ENCODE results near the gene STAT5A.

Gene STAT5A

DNA sequence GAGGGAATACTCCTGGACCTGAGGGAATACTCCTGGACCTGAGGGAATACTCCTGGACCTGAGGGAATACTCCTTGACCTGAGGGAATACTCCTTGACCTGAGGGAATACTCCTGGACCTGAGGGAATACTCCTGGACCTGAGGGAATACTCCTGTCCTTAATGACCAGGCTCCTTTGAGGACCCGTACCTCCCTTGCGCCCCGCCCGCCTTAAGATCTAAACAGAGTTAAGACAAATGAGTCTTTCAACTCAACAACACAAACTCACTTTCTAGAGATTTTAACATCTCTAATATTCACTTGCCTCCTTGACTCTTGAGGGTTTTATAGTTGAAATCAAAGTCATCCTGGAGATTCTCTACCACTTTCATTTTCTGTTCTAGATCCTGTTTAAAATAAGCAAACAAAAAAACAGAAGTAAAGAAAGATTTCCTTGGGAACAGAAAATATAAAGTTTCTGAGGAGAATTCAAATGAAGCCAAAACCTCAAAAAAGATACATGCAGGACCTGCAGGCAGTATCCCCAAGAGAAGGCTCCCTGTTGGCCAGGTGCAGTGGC is 50.2 kb downstream of the STAT5A start:
- TF ChIP-seq, protein P1, sequence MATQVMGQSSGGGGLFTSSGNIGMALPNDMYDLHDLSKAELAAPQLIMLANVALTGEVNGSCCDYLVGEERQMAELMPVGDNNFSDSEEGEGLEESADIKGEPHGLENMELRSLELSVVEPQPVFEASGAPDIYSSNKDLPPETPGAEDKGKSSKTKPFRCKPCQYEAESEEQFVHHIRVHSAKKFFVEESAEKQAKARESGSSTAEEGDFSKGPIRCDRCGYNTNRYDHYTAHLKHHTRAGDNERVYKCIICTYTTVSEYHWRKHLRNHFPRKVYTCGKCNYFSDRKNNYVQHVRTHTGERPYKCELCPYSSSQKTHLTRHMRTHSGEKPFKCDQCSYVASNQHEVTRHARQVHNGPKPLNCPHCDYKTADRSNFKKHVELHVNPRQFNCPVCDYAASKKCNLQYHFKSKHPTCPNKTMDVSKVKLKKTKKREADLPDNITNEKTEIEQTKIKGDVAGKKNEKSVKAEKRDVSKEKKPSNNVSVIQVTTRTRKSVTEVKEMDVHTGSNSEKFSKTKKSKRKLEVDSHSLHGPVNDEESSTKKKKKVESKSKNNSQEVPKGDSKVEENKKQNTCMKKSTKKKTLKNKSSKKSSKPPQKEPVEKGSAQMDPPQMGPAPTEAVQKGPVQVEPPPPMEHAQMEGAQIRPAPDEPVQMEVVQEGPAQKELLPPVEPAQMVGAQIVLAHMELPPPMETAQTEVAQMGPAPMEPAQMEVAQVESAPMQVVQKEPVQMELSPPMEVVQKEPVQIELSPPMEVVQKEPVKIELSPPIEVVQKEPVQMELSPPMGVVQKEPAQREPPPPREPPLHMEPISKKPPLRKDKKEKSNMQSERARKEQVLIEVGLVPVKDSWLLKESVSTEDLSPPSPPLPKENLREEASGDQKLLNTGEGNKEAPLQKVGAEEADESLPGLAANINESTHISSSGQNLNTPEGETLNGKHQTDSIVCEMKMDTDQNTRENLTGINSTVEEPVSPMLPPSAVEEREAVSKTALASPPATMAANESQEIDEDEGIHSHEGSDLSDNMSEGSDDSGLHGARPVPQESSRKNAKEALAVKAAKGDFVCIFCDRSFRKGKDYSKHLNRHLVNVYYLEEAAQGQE (IDR thresholded peaks at IDR 0.05; ENCODE audit: insufficient read depth in 1 of 2, low read depth in 2 of 2, low read length in 2 of 2) = no peak
- no peak for TF ChIP-seq POLR2AphosphoS5 (IDR thresholded peaks at IDR 0.05; ENCODE audit: low read depth, low read length)
- no peak for TF ChIP-seq TAF1 (IDR thresholded peaks at IDR 0.05; ENCODE audit: borderline replicate concordance, insufficient read depth, low read length)
- no peak for TF ChIP-seq SIN3A (IDR thresholded peaks at IDR 0.05; ENCODE audit: borderline replicate concordance, insufficient read depth, low read length)
- TF ChIP-seq FOXP2 (optimal IDR thresholded peaks at IDR 0.05; ENCODE audit: borderline replicate concordance, extremely low read depth, extremely low read length, insufficient read depth) = no peak

DNA sequence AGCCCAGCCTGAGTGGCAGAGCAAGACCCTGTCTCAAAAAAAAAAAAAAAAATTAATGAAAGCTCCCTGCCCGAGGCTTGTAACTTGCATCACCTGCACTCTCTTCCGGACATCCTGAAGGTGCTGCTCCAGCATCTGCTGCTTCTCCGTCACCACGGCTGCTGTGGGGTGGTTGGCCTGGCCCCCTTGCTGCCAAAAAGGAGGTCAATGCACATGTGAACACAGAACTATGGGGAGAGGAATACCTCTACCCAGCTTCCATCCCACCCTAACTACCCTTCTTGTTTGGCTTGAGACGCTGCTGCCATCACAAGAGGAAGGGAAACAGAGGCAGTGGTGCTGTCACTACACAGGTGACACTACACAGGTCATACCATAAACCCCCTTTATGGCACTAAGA is 50.9 kb downstream of the STAT5A start:
- TF ChIP-seq TAF1 (IDR thresholded peaks at IDR 0.05; ENCODE audit: borderline replicate concordance, insufficient read depth, low read length) = no peak
- no peak for TF ChIP-seq FOXP2 (optimal IDR thresholded peaks at IDR 0.05; ENCODE audit: borderline replicate concordance, extremely low read depth, extremely low read length, insufficient read depth)
- TF ChIP-seq, protein P1 (IDR thresholded peaks at IDR 0.05; ENCODE audit: insufficient read depth in 1 of 2, low read depth in 2 of 2, low read length in 2 of 2) = no peak
- no peak for TF ChIP-seq POLR2AphosphoS5 (IDR thresholded peaks at IDR 0.05; ENCODE audit: low read depth, low read length)
- no peak for TF ChIP-seq SIN3A (IDR thresholded peaks at IDR 0.05; ENCODE audit: borderline replicate concordance, insufficient read depth, low read length)

DNA sequence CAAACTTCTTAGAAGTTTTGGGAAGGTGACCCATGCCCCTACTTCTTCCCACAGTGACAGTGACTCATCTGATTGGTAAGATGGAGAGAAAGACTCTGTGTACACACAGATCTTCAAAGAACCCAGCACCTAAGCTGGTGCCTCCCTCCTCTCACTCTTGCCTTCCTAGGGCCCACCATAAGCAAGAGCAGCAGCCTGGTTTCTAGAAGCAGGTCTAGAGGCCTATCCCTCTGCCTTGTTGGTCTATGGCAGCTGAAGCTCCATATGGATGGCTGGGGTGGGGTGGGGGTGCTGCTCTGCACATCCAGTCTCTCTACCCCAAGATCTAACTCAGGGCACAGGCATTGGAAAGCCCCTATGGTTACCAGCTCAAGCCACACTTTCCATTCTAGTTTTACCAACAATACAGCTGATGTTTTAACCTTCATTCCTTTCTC is 52.4 kb downstream of the STAT5A start:
- no peak for TF ChIP-seq TAF1 (IDR thresholded peaks at IDR 0.05; ENCODE audit: borderline replicate concordance, insufficient read depth, low read length)
- TF ChIP-seq POLR2AphosphoS5 (IDR thresholded peaks at IDR 0.05; ENCODE audit: low read depth, low read length) = no peak
- TF ChIP-seq, protein P1 (IDR thresholded peaks at IDR 0.05; ENCODE audit: insufficient read depth in 1 of 2, low read depth in 2 of 2, low read length in 2 of 2) = no peak
- no peak for TF ChIP-seq SIN3A (IDR thresholded peaks at IDR 0.05; ENCODE audit: borderline replicate concordance, insufficient read depth, low read length)
- TF ChIP-seq FOXP2 (optimal IDR thresholded peaks at IDR 0.05; ENCODE audit: borderline replicate concordance, extremely low read depth, extremely low read length, insufficient read depth) = no peak

DNA sequence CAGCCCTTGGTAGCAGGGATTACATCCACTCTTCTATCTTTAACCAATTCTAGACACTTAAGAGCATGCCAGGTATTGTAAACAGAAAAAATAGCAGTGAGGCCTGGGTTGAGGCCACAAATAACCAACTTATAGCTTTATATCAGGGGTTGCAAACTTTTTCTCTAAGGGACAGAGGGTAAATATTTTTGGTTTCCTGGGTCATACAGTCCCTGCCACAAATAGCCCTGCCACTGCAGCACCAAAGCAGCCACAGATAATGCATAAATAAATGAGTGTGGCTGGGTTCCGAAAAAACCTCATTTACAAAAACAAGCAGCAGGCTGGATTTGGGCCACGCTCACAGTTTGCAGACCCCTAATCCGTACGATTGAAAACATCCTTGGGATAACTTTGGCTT is 53.3 kb downstream of the STAT5A start:
- TF ChIP-seq POLR2AphosphoS5 (IDR thresholded peaks at IDR 0.05; ENCODE audit: low read depth, low read length) = no peak
- TF ChIP-seq, protein P1 (IDR thresholded peaks at IDR 0.05; ENCODE audit: insufficient read depth in 1 of 2, low read depth in 2 of 2, low read length in 2 of 2) = no peak

Data from PFSK-1 (cell line).